C4-2B (cell line): ENCODE results near the gene SYNGR3.

Source experiments
- H3K27ac ChIP-seq: fragments of 450-650 bp; 2 replicates; pipeline ENCODE4 v1.5.1; 2017
- ZFX ChIP-seq: fragments of 450-650 bp; IDR thresholded peaks from 2 replicates; pipeline ENCODE4 v1.6.1; 2017
- TF ChIP-seq, protein P1 (sequence below): fragments of 450-650 bp; conservative IDR thresholded peaks from 2 replicates; pipeline ENCODE4 v1.5.1; 2017; ENCODE audit warnings: mild to moderate bottlenecking

The SYNGR3 gene

GRCh38 chr16:2002406-2003230, 12.8 kb downstream of the SYNGR3 start:
- no peak for TF ChIP-seq ZFX
- TF ChIP-seq, protein P1, sequence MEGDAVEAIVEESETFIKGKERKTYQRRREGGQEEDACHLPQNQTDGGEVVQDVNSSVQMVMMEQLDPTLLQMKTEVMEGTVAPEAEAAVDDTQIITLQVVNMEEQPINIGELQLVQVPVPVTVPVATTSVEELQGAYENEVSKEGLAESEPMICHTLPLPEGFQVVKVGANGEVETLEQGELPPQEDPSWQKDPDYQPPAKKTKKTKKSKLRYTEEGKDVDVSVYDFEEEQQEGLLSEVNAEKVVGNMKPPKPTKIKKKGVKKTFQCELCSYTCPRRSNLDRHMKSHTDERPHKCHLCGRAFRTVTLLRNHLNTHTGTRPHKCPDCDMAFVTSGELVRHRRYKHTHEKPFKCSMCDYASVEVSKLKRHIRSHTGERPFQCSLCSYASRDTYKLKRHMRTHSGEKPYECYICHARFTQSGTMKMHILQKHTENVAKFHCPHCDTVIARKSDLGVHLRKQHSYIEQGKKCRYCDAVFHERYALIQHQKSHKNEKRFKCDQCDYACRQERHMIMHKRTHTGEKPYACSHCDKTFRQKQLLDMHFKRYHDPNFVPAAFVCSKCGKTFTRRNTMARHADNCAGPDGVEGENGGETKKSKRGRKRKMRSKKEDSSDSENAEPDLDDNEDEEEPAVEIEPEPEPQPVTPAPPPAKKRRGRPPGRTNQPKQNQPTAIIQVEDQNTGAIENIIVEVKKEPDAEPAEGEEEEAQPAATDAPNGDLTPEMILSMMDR, result no peak
- no peak overlapping the region for H3K27ac ChIP-seq

DNA sequence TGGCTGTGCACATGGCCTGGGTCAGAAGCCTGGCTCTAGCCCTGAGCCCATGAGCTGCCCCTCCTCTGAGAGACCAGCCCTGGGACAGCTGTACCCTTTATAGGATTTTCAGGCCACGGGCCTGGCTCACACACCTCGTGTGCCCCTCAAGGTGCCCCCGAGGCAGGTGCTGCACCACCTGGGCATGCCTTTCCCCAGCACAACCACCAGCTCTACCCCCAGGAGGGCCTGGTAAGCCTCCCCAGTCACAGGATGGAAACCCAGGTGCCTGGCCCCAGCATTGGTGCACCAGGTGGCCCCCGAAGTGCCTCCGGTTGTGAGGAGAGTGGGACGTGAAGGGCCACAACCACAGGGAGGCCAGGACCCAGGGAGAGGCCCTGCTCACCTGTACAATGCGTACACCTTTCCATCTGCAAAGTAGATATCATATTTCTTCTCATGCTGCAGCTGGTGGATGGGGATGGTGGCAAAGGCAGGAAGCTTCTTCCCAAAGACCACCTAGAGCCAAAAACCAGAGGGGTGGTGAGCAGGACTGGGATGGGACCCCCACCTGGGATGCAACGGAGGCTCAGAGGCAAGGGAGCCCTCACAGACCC, 13.6 kb downstream of the SYNGR3 start:
- TF ChIP-seq ZFX, result no peak
- H3K27ac ChIP-seq, result peak overlapping the region; percentile 99; the same call in 1 of the 2 replicates

GRCh38 chr16:2003827-2004641, 14.3 kb downstream of the SYNGR3 start:
- H3K27ac ChIP-seq, result peak overlapping the region; percentile 99
- TF ChIP-seq, protein P1, result peak; percentile 95
- TF ChIP-seq ZFX, result no peak

DNA sequence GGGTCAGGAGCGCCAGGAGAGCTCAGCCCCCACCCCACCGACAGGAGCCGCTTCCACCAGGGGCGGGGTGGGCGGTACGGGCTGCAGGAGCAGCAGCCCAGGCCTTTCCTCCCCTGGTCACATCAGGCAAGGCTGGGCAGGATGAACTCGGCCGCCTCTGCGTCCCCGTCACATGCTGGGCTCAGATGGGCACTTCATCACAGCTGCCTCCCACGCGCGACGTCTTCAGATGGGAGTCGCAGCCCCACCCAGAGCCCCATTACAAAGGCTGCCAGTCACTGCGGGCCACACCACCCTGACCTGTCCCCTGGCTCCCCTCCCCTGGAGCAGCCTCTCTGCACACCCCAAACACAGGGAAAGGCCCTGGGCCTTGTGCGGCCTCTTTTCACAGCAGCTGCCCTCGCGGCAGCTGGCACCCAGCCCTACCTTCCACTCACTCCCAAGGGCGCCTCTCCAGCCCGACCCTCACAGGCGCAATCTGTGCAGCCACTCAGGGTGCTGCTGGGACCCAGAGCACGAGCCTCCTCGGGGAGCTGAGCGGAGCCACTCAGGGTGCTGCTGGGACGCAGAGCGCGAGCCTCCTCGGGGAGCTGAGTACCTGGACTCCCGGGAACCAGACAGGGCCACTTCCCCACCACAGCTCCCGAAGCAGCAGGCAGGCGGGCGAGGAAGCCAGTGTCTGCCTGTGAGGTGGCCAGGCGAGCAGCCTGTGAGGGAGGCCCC, 15.2 kb downstream of the SYNGR3 start:
- peak overlapping the region; percentile 99 for H3K27ac ChIP-seq
- TF ChIP-seq, protein P1, result no peak
- TF ChIP-seq ZFX, result no peak

GRCh38 chr16:2005646-2006045, 15.9 kb downstream of the SYNGR3 start:
- H3K27ac ChIP-seq, result peak overlapping the region; percentile 99
- TF ChIP-seq, protein P1, result no peak
- TF ChIP-seq ZFX, result no peak

- H3K27ac ChIP-seq, result peak overlapping the region; percentile 99
- TF ChIP-seq, protein P1, result no peak
- no peak for TF ChIP-seq ZFX
Measured at GRCh38 chr16:2006317-2006716, 16.5 kb downstream of the SYNGR3 start.

DNA sequence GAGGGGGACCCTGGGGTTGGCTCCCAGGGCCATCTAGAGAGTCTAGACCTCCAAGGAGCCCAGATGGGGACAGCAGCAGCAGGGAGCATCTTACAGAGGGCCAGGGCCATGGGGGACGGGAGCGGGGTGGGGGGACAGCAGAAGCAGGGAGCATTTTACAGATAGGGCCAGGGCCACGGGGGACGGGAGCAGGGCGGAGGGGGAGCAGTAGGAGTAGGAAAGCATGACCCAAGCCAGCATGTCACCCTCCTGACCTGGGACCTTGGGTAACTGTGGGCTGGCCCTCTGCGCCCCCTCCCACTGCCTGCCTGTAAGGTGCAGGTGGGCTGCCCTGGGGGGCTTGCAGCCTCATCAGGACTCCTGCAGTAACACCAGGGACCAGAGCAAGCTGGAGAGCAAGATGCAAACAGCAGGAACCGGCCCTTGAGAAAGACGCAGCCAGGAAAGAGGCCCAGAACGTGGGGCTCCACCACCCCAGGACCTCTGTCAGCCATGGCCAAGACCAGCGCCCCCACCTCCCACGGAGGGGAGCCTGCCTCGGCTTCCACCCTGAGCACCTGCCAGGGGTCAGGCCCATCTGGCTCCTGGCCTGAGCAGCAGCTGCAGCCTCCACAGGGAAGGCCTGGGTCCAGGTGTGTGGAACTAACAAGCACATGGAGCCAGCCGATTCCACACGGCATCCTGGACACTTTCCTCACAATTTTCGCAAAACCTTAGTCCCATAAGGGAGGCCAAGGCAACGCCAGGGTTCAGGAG, 17.5 kb downstream of the SYNGR3 start:
- peak overlapping the region; percentile 99 for H3K27ac ChIP-seq
- TF ChIP-seq ZFX, result no peak
- TF ChIP-seq, protein P1, result no peak
